ENCODE results near the gene LLCFC1.

The LLCFC1 gene

GRCh38 chr7:142915315-142915714 is 24.0 kb upstream of the LLCFC1 start:
- no peak for TF ChIP-seq ZNF70 (CRISPR knock-in tag; IDR thresholded peaks at IDR 0.05)
- TF ChIP-seq RARB (CRISPR knock-in tag; IDR thresholded peaks at IDR 0.05): no peak
- TF ChIP-seq, protein P1, sequence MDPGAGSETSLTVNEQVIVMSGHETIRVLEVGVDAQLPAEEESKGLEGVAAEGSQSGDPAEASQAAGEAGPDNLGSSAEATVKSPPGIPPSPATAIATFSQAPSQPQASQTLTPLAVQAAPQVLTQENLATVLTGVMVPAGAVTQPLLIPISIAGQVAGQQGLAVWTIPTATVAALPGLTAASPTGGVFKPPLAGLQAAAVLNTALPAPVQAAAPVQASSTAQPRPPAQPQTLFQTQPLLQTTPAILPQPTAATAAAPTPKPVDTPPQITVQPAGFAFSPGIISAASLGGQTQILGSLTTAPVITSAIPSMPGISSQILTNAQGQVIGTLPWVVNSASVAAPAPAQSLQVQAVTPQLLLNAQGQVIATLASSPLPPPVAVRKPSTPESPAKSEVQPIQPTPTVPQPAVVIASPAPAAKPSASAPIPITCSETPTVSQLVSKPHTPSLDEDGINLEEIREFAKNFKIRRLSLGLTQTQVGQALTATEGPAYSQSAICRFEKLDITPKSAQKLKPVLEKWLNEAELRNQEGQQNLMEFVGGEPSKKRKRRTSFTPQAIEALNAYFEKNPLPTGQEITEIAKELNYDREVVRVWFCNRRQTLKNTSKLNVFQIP (CRISPR knock-in tag; IDR thresholded peaks at IDR 0.05; ENCODE audit: borderline replicate concordance, low read depth): no peak
- TF ChIP-seq GLIS3 (CRISPR knock-in tag; IDR thresholded peaks at IDR 0.05): no peak
- TF ChIP-seq ZC3H10 (CRISPR knock-in tag; IDR thresholded peaks at IDR 0.05): no peak
- ATAC-seq: no peak

DNA sequence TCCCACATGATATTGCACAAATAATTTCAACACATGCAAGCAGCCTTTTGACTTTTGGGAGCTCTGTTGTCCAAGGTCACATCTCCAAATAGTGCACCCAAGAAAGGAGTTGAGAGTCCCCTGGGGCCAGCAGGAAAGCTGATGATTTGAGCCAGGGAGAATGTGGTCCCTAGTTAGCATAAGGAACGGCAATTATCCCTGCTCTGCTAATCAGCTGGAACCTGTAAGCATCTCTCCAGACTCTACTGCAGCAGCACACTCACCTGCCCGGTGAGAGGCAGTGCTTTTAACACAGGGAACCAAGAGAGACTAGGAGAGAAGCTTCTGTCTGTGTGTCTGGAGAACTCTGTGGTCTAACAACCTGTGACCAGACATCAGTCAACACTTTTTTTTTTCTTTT is 22.8 kb upstream of the LLCFC1 start:
- ATAC-seq: no peak

More for the DNA sequence above, 22.8 kb upstream of the LLCFC1 start:
- TF ChIP-seq ZNF8 (CRISPR knock-in tag; IDR thresholded peaks at IDR 0.05): no peak
- no peak for TF ChIP-seq GLIS3 (CRISPR knock-in tag; IDR thresholded peaks at IDR 0.05)
- no peak for TF ChIP-seq SNAI2 (CRISPR knock-in tag; IDR thresholded peaks at IDR 0.05)
- TF ChIP-seq BACH2 (CRISPR knock-in tag; IDR thresholded peaks at IDR 0.05; ENCODE audit: borderline replicate concordance): no peak
- no peak for TF ChIP-seq RARB (CRISPR knock-in tag; IDR thresholded peaks at IDR 0.05)
- no peak for TF ChIP-seq OSR1 (CRISPR knock-in tag; IDR thresholded peaks at IDR 0.05)
- no peak for TF ChIP-seq TSHZ2 (CRISPR knock-in tag; IDR thresholded peaks at IDR 0.05)
- no peak for TF ChIP-seq CSRNP3 (CRISPR knock-in tag; IDR thresholded peaks at IDR 0.05)
- no peak for TF ChIP-seq ESRRG (CRISPR knock-in tag; IDR thresholded peaks at IDR 0.05)
- no peak for TF ChIP-seq PATZ1 (CRISPR knock-in tag; IDR thresholded peaks at IDR 0.05; ENCODE audit: borderline replicate concordance)
- TF ChIP-seq ZC3H10 (CRISPR knock-in tag; IDR thresholded peaks at IDR 0.05): no peak
- no peak for TF ChIP-seq ZFP3 (CRISPR knock-in tag; IDR thresholded peaks at IDR 0.05)
- TF ChIP-seq ARNTL (CRISPR knock-in tag; IDR thresholded peaks at IDR 0.05; ENCODE audit: borderline replicate concordance, low read depth): no peak
- TF ChIP-seq, protein P1 (CRISPR knock-in tag; IDR thresholded peaks at IDR 0.05; ENCODE audit: borderline replicate concordance, low read depth): no peak
- no peak for TF ChIP-seq TCF4 (CRISPR knock-in tag; IDR thresholded peaks at IDR 0.05; ENCODE audit: borderline replicate concordance)
